MM.1S (cell line): ENCODE results near the gene CCDC27.

Experiments used
- DNase-seq: peaks from one replicate; pipeline ENCODE4 v3.0.0-alpha.2; 2015
- H2AFZ ChIP-seq: fragments of 300-600 bp; sonication (generic); 2 replicates; pipeline ENCODE4 v1.6.0; 2016; ENCODE audit warnings: antibody characterized with exemption, low read length
- H3F3A ChIP-seq: fragments of 300-600 bp; sonication (generic); 2 replicates; pipeline ENCODE4 v1.6.1; 2016; ENCODE audit warnings: mild to moderate bottlenecking, antibody characterized with exemption, low read length, moderate library complexity, mixed read lengths; ENCODE audit not compliant: insufficient read depth
- H3K27ac ChIP-seq: fragments of 300-600 bp; sonication (generic); 2 replicates; pipeline ENCODE4 v1.5.1; 2016; ENCODE audit warnings: mild to moderate bottlenecking, low read length
- H3K27me3 ChIP-seq: fragments of 300-600 bp; sonication (generic); replicated peaks from 2 replicates; pipeline ENCODE4 v1.6.0; 2016; ENCODE audit warnings: low read length; ENCODE audit not compliant: insufficient read depth
- H3K36me3 ChIP-seq: fragments of 300-600 bp; sonication (generic); replicated peaks from 2 replicates; pipeline ENCODE4 v1.6.1; 2016; ENCODE audit warnings: mild to moderate bottlenecking, low read length, mixed read lengths; ENCODE audit not compliant: insufficient read depth
- H3K4me1 ChIP-seq: fragments of 300-600 bp; sonication (generic); 2 replicates; pipeline ENCODE4 v1.6.1; 2016; ENCODE audit warnings: low read length, mixed read lengths
- H3K4me2 ChIP-seq: fragments of 300-600 bp; sonication (generic); 2 replicates; pipeline ENCODE4 v1.6.0; 2016; ENCODE audit warnings: low read depth, low read length
- H3K4me3 ChIP-seq: fragments of 300-600 bp; sonication (generic); 2 replicates; pipeline ENCODE4 v1.5.1; 2016; ENCODE audit warnings: low read length, mixed read lengths
- H3K79me2 ChIP-seq: fragments of 300-600 bp; sonication (generic); 2 replicates; pipeline ENCODE4 v1.6.1; 2016; ENCODE audit warnings: mixed run types, low read length, mixed read lengths
- H3K9ac ChIP-seq: fragments of 300-600 bp; sonication (generic); 2 replicates; pipeline ENCODE4 v1.6.1; 2016; ENCODE audit warnings: low read length, mixed read lengths
- H3K9me2 ChIP-seq: fragments of 300-600 bp; sonication (generic); replicated peaks from 2 replicates; pipeline ENCODE4 v1.6.1; 2016; ENCODE audit warnings: mild to moderate bottlenecking, low read length, mixed read lengths; ENCODE audit not compliant: insufficient read depth
- H3K9me3 ChIP-seq: fragments of 300-600 bp; sonication (generic); replicated peaks from 2 replicates; pipeline ENCODE4 v1.6.1; 2016; ENCODE audit warnings: mild to moderate bottlenecking, low read length, mixed read lengths; ENCODE audit not compliant: insufficient read depth
- H4K20me1 ChIP-seq: fragments of 300-600 bp; sonication (generic); 2 replicates; pipeline ENCODE4 v1.6.1; 2016; ENCODE audit warnings: mild to moderate bottlenecking, low read length, moderate library complexity, mixed read lengths; ENCODE audit not compliant: insufficient read depth
- EZH2 ChIP-seq: fragments of 300-600 bp; sonication (generic); optimal IDR thresholded peaks from 2 replicates; pipeline ENCODE3; 2017; ENCODE audit warnings: low read depth, mild to moderate bottlenecking, antibody characterized with exemption, low read length, mixed read lengths
- EZH2phosphoT487 ChIP-seq: fragments of 300-600 bp; sonication (generic); IDR thresholded peaks from 2 replicates; pipeline ENCODE4 v1.6.1; 2018; ENCODE audit warnings: antibody characterized with exemption, low read length
- TF ChIP-seq, protein P1 (sequence below): fragments of 300-600 bp; sonication (generic); IDR thresholded peaks from 2 replicates; pipeline ENCODE4 v1.5.1; 2016; ENCODE audit warnings: antibody characterized with exemption, low read length, mixed read lengths

Gene CCDC27

DNA sequence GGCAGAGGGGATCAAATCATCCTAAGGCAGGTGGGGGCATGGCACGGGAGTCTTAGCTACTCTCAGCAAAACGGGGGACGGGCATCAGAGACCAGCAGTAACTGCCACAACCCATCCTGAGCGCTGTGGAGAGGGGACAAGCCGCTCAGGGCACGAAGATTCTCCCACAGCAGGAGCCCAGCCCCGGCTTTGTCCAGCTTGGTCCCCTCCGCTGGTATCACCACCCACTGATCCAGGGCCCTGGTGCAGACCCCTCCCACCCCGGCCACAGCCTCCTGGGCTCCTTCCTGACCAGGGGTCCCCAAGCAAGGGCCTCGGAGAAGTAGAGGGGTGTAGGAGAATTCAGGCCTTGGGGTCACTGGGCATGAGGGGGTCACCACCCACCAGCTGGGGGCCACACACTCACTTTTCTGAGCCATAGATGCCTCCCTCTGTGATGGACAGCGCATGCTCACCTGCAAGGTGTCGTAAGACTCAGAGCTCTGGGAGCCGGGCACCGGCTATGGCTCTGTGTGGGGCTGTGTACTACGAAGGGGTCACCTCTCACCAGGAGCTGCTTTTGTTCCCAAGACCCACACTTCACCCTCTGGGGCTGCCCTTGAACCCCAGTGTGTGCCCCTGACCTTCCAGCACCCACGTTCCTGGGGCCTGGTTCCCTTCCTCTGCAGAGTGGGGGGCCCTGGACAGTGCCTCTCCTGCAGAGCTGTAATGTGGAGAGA lies 18.0 kb downstream of the CCDC27 start:
- no peak overlapping the region for H3K4me2 ChIP-seq
- H3K9ac ChIP-seq, result no peak overlapping the region
- no peaks in the 10 kb centered on the region for H3K9me3 ChIP-seq
- no peak overlapping the region for H3K27ac ChIP-seq
- no peaks in the 10 kb centered on the region for H3K79me2 ChIP-seq
- H3K4me3 ChIP-seq, result no peak overlapping the region
- H2AFZ ChIP-seq, result no peak overlapping the region
- TF ChIP-seq EZH2 (no peak), EZH2phosphoT487 (no peak)
- TF ChIP-seq, protein P1, sequence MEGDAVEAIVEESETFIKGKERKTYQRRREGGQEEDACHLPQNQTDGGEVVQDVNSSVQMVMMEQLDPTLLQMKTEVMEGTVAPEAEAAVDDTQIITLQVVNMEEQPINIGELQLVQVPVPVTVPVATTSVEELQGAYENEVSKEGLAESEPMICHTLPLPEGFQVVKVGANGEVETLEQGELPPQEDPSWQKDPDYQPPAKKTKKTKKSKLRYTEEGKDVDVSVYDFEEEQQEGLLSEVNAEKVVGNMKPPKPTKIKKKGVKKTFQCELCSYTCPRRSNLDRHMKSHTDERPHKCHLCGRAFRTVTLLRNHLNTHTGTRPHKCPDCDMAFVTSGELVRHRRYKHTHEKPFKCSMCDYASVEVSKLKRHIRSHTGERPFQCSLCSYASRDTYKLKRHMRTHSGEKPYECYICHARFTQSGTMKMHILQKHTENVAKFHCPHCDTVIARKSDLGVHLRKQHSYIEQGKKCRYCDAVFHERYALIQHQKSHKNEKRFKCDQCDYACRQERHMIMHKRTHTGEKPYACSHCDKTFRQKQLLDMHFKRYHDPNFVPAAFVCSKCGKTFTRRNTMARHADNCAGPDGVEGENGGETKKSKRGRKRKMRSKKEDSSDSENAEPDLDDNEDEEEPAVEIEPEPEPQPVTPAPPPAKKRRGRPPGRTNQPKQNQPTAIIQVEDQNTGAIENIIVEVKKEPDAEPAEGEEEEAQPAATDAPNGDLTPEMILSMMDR, result no peak
- peaks cover 65% of the 10 kb centered on the region for H3K27me3 ChIP-seq
- no peaks in the 10 kb centered on the region for H4K20me1 ChIP-seq
- no peaks in the 10 kb centered on the region for H3F3A ChIP-seq
- H3K4me1 ChIP-seq, result peaks cover 5% of the 10 kb centered on the region; the same call in 1 of the 2 replicates
- H3K36me3 ChIP-seq, result no peaks in the 10 kb centered on the region
- H3K9me2 ChIP-seq, result no peaks in the 10 kb centered on the region
- DNase-seq, result no peak

DNA sequence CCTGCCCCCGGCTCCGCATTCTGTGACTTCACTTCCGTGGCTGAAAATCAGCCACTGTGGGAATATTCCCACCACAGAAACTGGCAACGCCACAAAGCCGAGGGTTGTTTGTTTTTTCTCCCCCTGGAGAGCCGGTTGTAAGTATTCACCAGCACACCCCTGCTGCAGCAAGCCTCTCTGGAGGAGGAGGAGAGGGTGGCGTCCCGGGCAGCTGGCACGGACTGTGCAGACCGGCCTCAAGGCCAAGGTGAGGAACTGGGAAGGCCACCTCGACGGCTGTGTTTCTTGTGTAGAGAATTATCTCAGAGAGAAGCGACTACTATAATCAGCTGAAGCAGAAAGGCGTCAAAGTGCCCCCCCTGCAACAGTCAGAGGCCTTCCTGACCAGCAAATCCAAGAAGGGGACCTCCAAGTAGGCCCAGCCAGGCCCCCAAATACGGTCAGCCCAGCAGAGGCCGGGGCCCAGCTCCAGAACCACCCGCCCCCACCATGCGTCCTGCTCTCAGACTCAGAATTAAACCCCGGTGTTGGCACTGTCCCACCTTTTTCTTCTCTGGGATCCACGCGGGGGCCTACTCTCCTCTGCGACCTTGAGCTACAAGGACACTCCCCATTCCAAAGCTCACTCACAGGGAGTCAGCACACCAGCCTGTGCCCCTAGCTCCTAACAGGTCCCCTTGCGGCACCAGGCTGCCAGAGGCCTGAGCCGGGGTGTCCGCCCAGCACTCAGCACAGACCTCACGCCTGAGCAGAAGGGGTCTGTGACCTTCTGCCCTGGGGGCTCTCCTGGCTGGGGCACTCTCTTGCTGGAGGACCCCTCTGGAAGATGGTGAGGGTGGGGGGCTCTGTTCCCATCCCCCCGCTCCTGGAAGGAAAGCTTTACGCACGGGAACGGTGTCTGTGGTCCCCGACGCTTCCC lies 19.1 kb downstream of the CCDC27 start:
- no peak for DNase-seq
- Histone ChIP-seq H3K4me1 (peaks cover 17% of the 10 kb centered on the region), H3F3A (no peaks in the 10 kb centered on the region), H3K27ac (no peak overlapping the region), H3K9me3 (no peaks in the 10 kb centered on the region), H3K79me2 (no peaks in the 10 kb centered on the region), H3K9ac (peak overlapping the region; percentile 33; the same call in 1 of the 2 replicates), H4K20me1 (no peaks in the 10 kb centered on the region), H3K4me2 (peak overlapping the region; percentile 98), H2AFZ (peak overlapping the region; percentile 84), H3K36me3 (no peaks in the 10 kb centered on the region), H3K9me2 (no peaks in the 10 kb centered on the region), H3K27me3 (peaks cover 54% of the 10 kb centered on the region), H3K4me3 (peak overlapping the region; percentile 69)
- TF ChIP-seq, protein P1, result no peak
- no peak for TF ChIP-seq EZH2phosphoT487
- TF ChIP-seq EZH2, result no peak

DNA sequence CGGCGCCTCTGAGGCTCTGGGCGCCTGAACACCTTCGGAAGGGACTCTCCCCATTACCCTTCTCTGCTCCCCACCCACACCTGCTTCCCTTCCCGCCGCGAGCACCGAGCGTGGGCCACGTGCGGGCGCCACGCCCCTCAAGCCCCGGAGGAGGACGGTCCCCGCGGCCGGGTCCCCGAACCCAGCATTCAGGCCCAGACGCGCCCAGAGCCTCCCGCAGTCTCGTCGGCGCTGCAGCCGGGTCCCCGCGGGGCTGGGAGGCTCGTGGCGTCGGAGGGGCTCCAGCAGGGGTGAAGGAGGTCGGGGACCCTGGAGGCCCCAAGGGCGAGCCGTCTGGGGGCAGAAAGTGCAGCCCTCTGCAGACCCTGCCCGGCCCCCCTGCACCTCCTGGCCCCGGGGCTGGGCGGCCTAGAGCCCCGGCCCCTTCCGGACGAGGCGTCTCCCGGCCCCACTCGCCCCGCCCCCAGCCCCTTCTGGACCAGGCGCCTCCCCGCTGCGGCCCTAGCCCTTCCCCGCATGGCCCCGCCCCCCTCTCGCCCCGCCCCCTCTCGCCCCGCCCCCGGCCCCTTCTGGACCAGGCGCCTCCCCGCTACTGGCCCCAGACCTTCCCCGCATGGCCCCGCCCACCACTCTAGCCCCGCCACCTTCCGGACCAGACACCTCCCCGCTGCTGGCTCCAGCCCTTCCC lies 19.9 kb downstream of the CCDC27 start:
- no peak for TF ChIP-seq EZH2phosphoT487
- TF ChIP-seq, protein P1, result no peak
- no peak for TF ChIP-seq EZH2
- Histone ChIP-seq H3K4me3 (peak overlapping the region; percentile 69), H3K4me2 (peak overlapping the region; percentile 98), H3K9me3 (no peaks in the 10 kb centered on the region), H3K9ac (peak overlapping the region; percentile 33; the same call in 1 of the 2 replicates), H3F3A (no peaks in the 10 kb centered on the region), H3K27ac (no peak overlapping the region), H3K27me3 (peaks cover 46% of the 10 kb centered on the region), H2AFZ (peak overlapping the region; percentile 84), H3K4me1 (peaks cover 17% of the 10 kb centered on the region), H3K36me3 (no peaks in the 10 kb centered on the region), H3K9me2 (no peaks in the 10 kb centered on the region), H3K79me2 (no peaks in the 10 kb centered on the region), H4K20me1 (no peaks in the 10 kb centered on the region)
- peak; percentile 88 for DNase-seq
